Spinal cord (tissue), 10 donors: ENCODE data around the gene TREH. TPM values are rescaled to one million over a fixed set of nuclear protein-coding genes. Genes with fewer than 3 reads are reported as not detected.
"Not testable (repeated sequence)": the region's sequence is repeated elsewhere in the genome, so short reads cannot be mapped to it uniquely, and the experiment has no call there.

Experiments used
- DNase-seq, 6 donors: peaks; one replicate each; pipeline versions ENCODE4 v3.0.0 to v3.0.0-alpha.2; 2013 to 2015; ENCODE audit warnings: low spot score in 6 of 6, low read depth in 4 of 6
- H3K27ac ChIP-seq: one replicate; pipeline ENCODE4 v1.5.1; 2013; ENCODE audit warnings: low read depth, low read length, control low read depth
- H3K27me3 ChIP-seq: one replicate; pipeline ENCODE4 v1.6.1; 2013; ENCODE audit warnings: low read length; ENCODE audit not compliant: control insufficient read depth, insufficient read depth
- H3K36me3 ChIP-seq: one replicate; pipeline ENCODE4 v1.6.1; 2013; ENCODE audit warnings: low read length; ENCODE audit not compliant: control insufficient read depth, insufficient read depth
- H3K4me1 ChIP-seq: one replicate; pipeline ENCODE4 v1.6.1; 2013; ENCODE audit warnings: low read length; ENCODE audit not compliant: control insufficient read depth, insufficient read depth
- H3K4me3 ChIP-seq: one replicate; pipeline ENCODE4 v1.5.1; 2013; ENCODE audit warnings: low read depth, low read length, control low read depth
- H3K9me3 ChIP-seq: one replicate; pipeline ENCODE4 v1.6.1; 2013; ENCODE audit warnings: low read length; ENCODE audit not compliant: control insufficient read depth, insufficient read depth
- WGBS: methylation state at CpG from one replicate; pipeline ENCODE4 v1.1.5; 2013; ENCODE audit warnings: missing lambda C conversion rate; ENCODE audit not compliant: insufficient coverage; 5-methylcytosine and 5-hydroxymethylcytosine counted together
- polyA plus RNA-seq, 2 donors: library from polyadenylated mRNA; unstranded; fragments of 120-200 nt; gene quantifications; one replicate each; pipeline ENCODE4 v1.2.1, GENCODE V29; 2013; ENCODE audit not compliant: insufficient read length in 2 of 2
- total RNA-seq, 2 donors: library from RNA; depleted of rRNA in 1 of 2; stranded (reverse); fragments of 120-200 nt in 1 of 2; fragments of >200 nt in 1 of 2; gene quantifications; one replicate each; pipeline versions ENCODE4 v1.2.3 to v1.2.4, GENCODE V29; 2013 to 2014
- donor health status: healthy.

Gene TREH
- total and polyA plus RNA-seq, 4 donors, result 1.5 to 3.8 TPM; not detected in 2

DNA sequence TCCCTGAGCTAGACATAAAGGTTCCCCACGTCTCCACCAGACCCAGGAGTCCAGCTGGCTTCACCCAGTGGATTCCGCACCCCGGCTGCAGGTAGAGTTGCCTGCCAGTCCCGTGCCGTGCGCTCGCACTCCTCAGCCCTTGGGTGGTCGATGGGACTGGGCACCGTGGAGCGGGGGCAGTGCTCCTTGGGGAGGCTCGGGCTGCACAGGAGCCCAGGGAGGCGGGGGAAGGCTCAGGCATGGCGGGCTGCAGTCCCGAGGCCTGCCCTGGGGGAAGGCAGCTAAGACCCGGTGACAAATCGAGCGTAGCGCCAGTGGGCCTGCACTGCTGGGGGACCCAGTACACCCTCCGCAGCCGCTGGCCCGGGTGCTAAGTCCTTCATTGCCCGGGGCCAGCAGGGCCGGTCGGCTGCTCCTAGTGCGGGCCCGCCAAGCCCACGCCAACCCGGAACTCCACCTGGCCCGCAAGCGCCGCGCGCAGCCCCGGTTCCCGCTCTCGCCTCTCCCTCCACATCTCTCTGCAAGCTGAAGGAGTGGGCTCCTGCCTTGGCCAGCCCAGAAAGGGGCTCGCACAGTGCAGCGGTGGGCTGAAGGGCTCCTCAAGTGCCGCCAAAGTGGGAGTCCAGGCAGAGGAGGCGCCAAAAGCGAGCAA, 9.5 kb upstream of the TREH start:
- H3K27me3 ChIP-seq, result no peaks in the 10 kb centered on the region
- H3K27ac ChIP-seq, result peak overlapping the region; percentile 25
- no peak overlapping the region for H3K4me3 ChIP-seq
- peaks cover 15% of the 10 kb centered on the region for H3K4me1 ChIP-seq
- no peak for DNase-seq
- no peaks in the 10 kb centered on the region for H3K9me3 ChIP-seq
- WGBS, result 52% methylated on average over 41 of the region's 41 CpGs
- H3K36me3 ChIP-seq, result no peaks in the 10 kb centered on the region

DNA sequence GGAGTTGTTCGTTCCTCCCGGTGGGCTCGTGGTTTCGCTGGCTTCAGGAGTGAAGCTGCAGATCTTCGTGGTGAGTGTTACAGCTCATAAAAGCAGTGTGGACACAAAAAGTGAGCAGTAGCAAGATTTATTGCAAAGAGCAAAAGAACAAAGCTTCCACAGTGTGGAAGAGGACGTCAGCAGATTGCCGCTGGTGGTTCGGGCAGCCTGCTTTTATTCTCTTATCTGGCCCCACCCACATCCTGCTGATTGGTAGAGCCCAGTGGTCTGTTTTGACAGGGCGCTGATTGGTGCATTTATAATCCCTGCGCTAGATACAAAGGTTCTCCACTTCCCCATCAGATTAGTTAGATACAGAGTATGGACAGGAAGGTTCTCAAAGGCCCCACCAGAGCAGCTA, 8.9 kb upstream of the TREH start:
- H3K27ac ChIP-seq, DNase-seq: not testable (repeated sequence)
- WGBS, result 24% methylated on average over 5 of the region's 10 CpGs

DNA sequence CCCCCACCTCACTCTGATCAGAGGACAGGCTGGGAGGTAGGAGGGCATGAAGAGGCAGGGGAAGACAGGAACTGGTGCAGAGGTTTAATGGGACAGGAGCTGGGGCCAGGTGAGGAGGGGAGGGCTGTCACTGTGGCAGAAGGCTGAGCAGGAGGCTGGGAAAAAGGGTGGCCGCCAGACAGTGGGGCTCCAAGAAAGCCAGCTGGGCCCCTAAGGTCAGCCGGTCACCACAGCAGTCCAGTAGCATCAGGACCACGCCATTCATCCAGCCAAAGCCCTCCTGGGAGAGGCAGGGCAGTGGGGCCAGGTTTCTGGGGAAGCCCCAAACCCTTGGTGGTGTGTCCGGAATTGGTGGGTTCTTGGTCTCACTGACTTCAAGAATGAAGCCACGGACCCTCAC, 8.5 kb upstream of the TREH start:
- no peak overlapping the region for H3K27ac ChIP-seq
- peaks cover 15% of the 10 kb centered on the region for H3K4me1 ChIP-seq
- 85% methylated on average over 5 of the region's 5 CpGs for WGBS
- H3K9me3 ChIP-seq, result no peaks in the 10 kb centered on the region
- no peak overlapping the region for H3K4me3 ChIP-seq
- H3K36me3 ChIP-seq, result no peaks in the 10 kb centered on the region
- DNase-seq, result no peak
- no peaks in the 10 kb centered on the region for H3K27me3 ChIP-seq

More for the DNA sequence above, 8.9 kb upstream of the TREH start:
- H3K4me3 ChIP-seq, H3K36me3 ChIP-seq, H3K9me3 ChIP-seq, H3K27me3 ChIP-seq: not testable (repeated sequence)
- peaks cover 15% of the 10 kb centered on the region for H3K4me1 ChIP-seq

DNA sequence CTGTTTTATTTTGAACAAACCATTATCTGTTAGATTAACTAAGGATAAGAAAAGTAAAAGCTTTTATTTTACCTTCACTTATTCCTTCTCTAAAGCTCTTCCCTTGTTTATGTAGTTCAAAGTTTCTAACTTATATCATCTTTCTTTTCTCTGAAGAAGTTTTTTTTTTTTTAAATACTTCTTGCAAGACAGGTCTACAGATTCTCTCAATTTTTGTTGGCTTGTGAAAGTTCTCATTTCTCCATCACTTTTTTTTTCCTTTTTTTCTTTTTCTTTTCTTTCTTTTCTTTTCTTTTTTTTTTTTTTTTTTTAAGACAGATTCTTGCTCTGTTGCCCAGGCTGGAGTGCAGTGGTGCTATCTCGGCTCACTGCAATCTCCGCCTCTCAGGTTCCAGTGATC, 4.7 kb upstream of the TREH start:
- peaks cover 5% of the 10 kb centered on the region for H3K4me1 ChIP-seq

DNA sequence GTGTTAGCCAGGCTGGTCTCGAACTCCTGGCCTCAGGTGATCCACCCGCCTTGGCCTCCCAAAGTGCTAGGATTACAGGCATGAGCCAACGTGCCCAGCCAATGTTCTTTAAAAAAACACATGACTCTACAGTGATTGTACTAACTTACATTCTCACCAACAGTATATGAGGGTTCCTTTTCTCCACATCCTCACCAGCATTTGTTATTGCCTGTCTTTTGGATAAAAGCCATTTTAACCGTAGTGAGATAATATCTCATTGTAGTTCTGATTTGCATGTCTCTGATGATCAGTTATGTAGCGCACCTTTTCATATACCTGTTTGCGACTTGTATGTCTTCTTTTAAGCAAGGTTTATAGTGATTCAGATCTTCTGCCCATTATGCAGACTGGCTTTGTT, 3.5 kb upstream of the TREH start:
- WGBS, result 100% methylated on average over 2 of the region's 6 CpGs
- H3K36me3 ChIP-seq, result not testable (repeated sequence)

More for the DNA sequence above, 4.7 kb upstream of the TREH start:
- Histone ChIP-seq H3K4me3 (no peak overlapping the region), H3K9me3 (no peaks in the 10 kb centered on the region), H3K27ac (no peak overlapping the region), H3K27me3 (no peaks in the 10 kb centered on the region), H3K36me3 (no peaks in the 10 kb centered on the region)
- DNase-seq, result no peak
- no CpG with 5 or more reads among the region's 2 CpGs for WGBS

DNA sequence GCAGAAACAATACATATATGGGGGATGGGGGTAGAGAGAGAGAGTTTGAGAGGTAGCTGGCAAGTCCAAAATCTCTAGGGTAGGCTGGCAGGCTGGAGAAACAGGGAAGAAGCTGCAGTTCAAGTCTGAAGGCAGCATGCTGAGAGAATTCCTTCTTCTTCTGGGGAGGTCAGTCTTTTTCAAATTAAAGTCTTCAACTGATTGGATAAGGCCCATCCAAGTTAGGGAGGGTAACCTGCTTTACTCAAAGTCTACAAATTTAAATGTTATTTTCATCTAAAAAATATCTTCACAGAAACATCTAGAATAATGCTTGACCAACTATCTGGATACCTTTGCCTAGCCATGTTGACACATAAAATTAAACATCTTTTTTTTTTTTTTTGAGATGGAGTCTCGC, 2.9 kb upstream of the TREH start:
- Histone ChIP-seq H3K4me3 (no peak overlapping the region), H3K27me3 (no peaks in the 10 kb centered on the region), H3K4me1 (peaks cover 3% of the 10 kb centered on the region), H3K27ac (no peak overlapping the region), H3K9me3 (no peaks in the 10 kb centered on the region), H3K36me3 (no peaks in the 10 kb centered on the region)
- no CpG with 5 or more reads among the region's 1 CpG for WGBS
- DNase-seq, result no peak

More for the DNA sequence above, 3.5 kb upstream of the TREH start:
- DNase-seq, H3K27me3 ChIP-seq, H3K4me3 ChIP-seq, H3K9me3 ChIP-seq, H3K27ac ChIP-seq, H3K4me1 ChIP-seq: not testable (repeated sequence)

DNA sequence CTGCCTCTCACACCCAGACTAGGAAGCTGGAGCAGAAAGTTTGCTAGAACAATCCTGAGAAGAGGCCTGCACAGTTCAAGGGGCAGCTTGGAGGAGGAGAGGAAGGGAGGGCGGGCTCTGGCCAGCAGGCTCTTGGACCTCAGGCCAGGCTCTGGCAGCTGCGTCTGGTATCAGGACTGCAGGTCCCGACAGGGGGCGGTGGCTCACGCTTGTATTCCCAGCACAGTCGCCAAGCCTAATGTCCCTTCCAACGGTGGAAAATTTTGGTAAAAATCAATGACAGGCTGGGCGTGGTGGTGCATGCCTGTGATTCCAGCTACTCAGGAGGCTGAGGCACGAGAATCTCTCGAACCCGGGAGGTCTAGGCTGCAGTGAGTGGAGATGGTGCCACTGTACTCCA, 542 bp downstream of the TREH start:
- H3K27me3 ChIP-seq, DNase-seq, H3K36me3 ChIP-seq, H3K4me3 ChIP-seq, H3K9me3 ChIP-seq, H3K4me1 ChIP-seq, H3K27ac ChIP-seq: not testable (repeated sequence)
- 42% methylated on average over 8 of the region's 11 CpGs for WGBS

DNA sequence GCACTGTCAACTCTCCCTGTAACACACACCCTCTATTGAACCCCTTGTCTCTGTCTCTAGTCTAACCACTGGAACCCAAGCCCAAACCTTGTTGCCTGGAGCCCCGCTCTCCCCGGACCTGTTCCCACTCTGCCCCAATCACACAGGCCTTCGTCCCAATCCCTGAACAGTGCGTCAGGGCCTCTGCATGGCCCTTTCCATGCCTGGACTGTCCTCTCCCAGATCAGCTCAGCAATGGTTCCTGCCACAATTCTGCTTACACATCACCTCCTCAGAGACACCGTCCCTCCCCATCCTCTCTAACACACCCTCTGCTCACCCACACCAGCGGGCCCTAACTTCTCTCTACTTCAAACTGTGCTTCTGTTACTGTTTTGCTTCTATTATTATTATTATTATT, 1.5 kb downstream of the TREH start:
- no peak for DNase-seq
- H3K4me3 ChIP-seq, result no peak overlapping the region
- no peaks in the 10 kb centered on the region for H3K9me3 ChIP-seq
- no peaks in the 10 kb centered on the region for H3K27me3 ChIP-seq
- 96% methylated on average over 3 of the region's 6 CpGs for WGBS
- H3K27ac ChIP-seq, result no peak overlapping the region
- no peaks in the 10 kb centered on the region for H3K36me3 ChIP-seq
- H3K4me1 ChIP-seq, result peaks cover 3% of the 10 kb centered on the region

DNA sequence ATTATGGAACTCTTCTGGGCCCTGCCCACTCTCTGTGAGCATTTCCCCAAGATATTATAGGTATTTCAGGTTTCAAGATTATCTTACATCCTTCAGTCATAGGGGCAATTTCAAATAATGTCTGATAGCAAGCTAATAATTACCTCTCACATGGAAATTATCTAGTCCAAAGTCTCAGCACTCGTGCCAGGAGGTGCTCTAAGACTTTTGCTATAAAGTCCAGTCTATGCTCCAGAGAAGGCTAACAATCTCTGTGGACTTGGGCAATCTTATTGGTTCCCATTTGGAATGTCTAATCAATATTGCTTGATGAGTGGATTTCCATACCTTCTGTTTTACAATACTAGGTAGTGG, 5.4 kb downstream of the TREH start:
- H3K4me3 ChIP-seq, result no peak overlapping the region
- no peaks in the 10 kb centered on the region for H3K36me3 ChIP-seq
- H3K27me3 ChIP-seq, result no peaks in the 10 kb centered on the region
- no peak overlapping the region for H3K27ac ChIP-seq
- 100% methylated on average over 1 of the region's 1 CpG for WGBS
- no peak for DNase-seq
- peaks cover 2% of the 10 kb centered on the region for H3K9me3 ChIP-seq
- no peaks in the 10 kb centered on the region for H3K4me1 ChIP-seq

DNA sequence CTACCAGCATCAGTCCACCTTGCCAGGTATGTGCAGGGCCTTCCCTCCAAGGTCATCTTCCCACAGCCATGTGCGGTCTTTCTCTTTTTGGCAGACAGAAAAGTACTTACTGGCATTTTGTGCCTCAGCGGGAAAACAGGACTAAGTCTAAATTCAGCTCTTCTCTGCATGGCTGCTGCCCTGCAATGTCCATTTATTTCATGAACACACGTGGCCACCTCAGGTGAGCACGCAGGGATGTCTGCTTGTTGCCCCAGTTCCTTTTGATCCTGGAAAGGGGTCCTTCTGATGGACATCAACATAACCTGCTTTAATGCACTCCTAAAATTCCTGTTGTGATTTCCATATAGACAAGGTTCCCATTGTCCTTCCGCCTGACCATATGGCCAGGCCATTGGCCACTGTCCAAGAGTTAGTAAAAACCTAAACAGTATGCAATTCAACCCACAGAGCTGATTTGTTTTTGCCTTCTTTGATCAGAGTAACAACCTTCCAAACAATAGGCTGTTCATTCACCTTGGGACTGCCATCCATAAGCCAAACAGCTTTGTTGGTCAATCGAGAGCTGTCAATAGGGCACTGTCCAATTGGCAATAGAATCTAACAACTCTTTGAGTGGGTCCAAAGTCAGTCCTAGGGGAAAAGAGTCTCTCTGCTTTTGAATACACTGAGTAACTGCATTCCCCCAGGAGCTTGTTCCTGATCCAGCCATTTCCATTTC, 5.9 kb downstream of the TREH start:
- no peaks in the 10 kb centered on the region for H3K27me3 ChIP-seq
- peaks cover 2% of the 10 kb centered on the region for H3K9me3 ChIP-seq
- 70% methylated on average over 5 of the region's 6 CpGs for WGBS
- H3K27ac ChIP-seq, result no peak overlapping the region
- no peak overlapping the region for H3K4me3 ChIP-seq
- no peak for DNase-seq
- no peaks in the 10 kb centered on the region for H3K36me3 ChIP-seq
- no peaks in the 10 kb centered on the region for H3K4me1 ChIP-seq
